ENCODE measurements around the gene PRICKLE3.
"Not testable (repeated sequence)": the region's sequence is repeated elsewhere in the genome, so short reads cannot be mapped to it uniquely, and the experiment has no call there.

PRICKLE3 gene

DNA sequence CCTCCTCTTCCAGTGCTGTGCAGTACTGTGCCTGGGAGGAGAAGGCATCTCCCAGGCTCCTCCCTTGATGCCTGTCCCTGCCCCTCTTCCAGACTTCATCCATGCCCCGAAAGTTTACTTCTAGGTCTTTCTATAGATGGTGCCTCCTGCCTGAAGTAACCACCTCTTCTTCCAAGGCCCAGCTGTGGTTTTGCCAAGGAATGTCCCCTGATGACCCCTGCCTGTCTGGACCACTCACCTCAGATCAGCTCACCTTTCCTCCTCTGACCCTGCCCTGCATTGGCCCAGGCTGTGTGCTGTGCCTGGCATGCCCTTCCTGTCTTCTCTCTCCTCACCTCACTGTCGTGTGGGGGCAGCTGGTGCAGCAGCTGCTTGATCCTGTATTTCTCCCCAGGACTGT is 6.8 kb downstream of the PRICKLE3 start:
- no peak for DNase-seq

- no peak for DNase-seq
These were observed 7.6 kb downstream of the PRICKLE3 start for GRCh38 chrX:49178537-49178936.

DNA sequence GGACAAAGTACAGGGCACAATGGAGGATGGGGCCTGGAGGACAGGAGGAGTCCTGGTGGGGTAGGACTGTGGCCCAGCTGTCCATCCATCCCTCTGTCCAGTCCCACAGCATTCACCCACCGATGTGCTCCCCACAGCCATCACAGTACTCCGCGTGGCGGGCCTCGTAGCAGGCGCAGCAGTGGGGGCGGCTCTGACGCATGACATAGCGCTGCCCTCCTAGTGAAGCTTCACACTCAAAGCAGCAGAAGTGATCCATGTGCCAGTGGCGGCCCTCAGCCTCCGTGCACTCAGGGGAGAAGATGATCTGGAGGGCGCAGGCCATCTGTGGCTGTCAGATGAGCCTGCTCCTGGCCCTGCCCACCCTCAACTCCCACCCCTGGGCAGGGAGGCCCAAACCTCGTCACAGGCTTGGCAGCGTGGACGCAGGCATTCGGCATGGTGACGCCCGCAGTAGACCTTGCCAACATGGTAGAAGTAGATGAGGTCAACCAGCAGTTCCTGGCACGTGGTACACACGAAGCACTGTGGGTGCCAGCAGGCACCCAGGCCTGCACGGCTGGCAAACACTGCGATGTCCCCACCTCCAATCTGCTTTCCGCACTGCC is 8.2 kb downstream of the PRICKLE3 start:
- no peak for DNase-seq

- no peak for DNase-seq
These were observed 8.8 kb downstream of the PRICKLE3 start for GRCh38 chrX:49177338-49177833.

- DNase-seq, result no peak
These were observed 9.5 kb downstream of the PRICKLE3 start for GRCh38 chrX:49176421-49177326.

GRCh38 chrX:49175435-49176274 is 10.5 kb downstream of the PRICKLE3 start:
- DNase-seq, result no peak

- DNase-seq, result no peak
These were observed 11.4 kb downstream of the PRICKLE3 start for GRCh38 chrX:49174723-49175122.

DNA sequence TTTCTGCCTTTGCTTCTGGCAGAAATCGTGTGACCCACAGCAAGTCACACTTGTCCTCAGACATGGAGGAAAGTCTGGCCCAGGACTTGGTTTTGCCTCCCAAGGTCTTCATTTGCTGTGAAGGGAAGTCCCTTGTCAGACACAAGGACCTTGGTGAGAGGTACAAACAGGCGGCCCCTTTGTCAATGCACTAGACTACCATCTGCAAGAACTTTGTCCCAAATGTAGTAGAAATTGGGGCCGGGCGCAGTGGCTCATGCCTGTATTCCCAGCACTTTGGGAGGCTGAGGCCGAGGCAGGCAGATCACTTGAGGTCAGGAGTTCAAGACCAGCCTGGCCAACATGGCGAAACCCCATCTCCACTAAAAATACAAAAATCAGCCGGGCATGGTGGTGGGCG is 12.6 kb downstream of the PRICKLE3 start:
- not testable (repeated sequence) for DNase-seq

DNA sequence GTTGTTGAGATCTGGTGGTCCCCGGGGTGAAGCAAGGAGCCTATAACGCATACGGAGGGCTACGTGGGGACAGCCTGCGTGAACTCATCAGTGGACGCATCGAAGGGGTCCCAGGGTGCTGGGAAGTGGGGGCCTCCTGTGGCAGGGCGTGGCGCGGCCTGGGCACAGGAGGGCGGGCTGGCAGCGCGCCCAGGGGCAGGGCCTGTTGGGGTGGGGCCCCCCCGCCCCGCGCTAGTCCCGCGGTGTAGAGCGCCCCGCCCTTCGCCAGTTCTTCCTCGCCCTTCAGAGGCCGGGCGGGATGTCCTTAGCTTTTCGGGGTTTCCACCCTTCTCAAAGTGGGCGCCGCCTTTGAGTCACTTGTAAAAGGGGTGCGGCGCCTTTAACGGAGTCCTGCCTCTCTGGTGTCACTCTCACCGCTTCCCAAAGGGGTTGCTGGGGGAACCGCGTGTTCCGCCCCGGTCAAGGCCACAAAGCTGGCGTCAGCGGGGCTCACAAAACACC is 13.8 kb downstream of the PRICKLE3 start:
- DNase-seq, result peak; percentile 10 to 31 (median 22)

DNA sequence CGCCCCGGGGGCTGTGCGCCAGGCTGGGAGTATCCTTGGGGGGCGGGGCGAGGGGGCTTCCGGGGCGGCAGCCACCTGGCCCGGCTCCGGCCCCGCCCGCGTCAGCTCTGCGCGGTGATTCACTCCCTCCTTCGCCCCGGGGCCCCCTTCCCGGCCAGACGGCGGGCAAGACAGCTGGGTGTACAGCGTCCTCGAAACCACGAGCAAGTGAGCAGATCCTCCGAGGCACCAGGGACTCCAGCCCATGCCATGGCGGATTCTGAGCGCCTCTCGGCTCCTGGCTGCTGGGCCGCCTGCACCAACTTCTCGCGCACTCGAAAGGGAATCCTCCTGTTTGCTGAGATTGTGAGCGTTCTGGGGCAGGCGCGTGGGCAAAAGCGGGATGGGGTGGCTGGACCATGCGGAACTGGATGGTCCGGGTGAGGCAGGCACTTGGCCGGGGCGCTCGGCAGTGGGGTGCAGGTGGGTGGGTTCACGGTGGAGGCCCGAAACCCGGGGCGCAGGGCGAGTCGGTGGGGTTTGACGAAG is 14.4 kb downstream of the PRICKLE3 start, which contains the start of gene PLP2:
Gene PLP2 (plus strand): TSS at position 147 of the 528 bp plus-strand sequence. CDS start 103 bp downstream, at position 250.
- DNase-seq, result peak; percentile 30 to 59 (median 37)

DNA sequence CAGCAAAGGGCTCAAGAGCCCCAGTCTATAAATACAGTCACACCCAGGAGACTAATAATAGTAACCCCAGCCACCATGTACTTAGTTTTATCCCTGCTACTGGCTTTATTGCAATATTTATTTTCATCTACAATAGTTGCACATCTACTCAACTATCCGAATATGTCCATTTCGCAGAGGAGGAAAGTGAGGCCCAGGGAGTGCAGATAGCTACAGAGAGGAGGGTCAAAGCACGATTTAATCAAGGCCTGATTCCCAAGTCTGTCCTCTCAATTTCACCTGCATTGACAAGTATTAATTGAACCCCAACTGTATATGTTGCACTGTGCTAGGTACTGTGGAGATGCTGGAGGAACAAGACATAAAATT is 18.4 kb downstream of the PRICKLE3 start:
- no peak for DNase-seq

- peak in 3 of 4 experiments; percentile 12 to 35 (median 27) for DNase-seq
These were observed 19.0 kb downstream of the PRICKLE3 start for GRCh38 chrX:49166914-49167739.

DNA sequence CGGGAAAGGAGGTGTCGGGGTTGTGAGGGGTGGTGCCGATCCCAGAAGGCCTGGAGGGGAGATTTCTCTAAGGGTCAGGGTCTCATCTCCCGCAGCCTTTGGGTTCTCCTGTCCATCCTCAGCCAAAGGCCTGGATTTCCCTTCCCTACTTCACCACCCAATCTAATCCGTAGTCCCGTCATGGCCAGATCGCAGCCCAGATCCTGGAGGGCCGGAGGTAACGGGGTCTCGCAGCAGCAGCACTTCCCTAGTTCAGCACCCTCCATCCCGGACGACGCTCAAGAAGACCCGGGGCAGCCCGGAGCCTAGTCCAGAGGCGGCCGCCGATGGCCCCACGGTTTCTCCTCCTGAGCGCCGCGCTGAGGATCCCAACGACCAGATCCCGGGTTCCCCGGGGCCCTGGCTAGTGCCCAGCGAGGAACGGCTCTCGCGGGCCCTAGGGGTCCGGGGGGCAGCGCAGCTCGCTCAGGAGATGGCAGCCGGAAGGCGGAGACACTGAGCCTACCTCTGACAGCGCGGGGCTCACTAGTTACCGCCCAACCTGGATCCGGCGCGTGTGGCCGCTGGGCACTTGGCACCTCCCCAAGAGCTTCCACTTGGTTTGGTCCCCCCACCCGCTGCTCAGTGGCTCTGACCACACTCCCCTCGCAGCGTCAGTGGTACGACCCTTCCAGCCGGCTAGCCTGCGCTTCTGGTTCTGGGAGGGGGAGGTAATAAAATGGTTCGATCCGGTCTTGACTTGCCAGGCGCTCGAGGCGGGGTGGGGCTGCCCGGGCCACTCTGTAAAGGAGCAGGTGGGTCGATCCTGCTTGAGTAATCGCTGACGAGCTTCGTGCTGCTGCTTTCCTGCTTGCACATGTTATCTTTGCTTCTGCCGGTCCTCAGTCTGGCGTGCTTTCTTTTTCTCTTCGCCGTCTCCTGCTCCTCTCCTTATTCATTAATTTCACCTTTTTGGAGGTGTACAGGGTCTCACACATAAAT is 20.0 kb downstream of the PRICKLE3 start:
- DNase-seq, result peak; percentile 25 to 61 (median 46)

DNA sequence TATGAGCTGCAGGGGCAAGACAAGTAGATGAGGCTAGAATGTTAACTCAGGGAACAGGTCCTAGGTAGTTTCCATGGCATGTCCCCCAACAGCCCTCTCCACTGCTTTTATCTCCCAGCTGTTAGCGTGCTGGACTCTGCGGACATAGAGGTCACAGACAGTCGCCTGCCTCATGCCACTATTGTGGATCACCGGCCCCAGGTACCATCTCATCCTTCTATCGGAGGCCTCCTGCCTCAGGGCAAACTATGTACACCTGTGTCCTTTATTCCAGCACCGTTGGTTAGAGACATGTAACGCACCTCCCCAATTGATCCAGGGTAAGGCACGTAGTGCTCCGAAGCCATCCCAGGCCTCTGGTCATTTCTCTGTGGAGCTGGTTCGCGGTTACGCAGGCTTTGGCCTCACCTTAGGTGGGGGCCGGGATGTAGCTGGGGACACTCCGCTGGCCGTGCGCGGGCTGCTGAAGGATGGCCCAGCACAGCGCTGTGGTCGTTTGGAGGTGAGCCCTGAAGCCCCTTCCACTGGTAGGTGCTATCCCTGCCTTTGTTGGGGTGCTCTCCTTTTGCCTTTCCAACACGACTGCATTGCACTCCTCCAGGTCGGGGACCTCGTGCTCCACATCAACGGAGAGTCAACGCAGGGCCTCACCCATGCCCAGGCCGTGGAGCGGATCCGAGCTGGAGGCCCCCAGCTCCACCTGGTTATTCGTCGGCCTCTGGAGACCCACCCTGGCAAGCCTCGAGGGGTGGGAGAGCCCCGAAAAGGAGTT is 21.4 kb downstream of the PRICKLE3 start:
- no peak for DNase-seq

DNA sequence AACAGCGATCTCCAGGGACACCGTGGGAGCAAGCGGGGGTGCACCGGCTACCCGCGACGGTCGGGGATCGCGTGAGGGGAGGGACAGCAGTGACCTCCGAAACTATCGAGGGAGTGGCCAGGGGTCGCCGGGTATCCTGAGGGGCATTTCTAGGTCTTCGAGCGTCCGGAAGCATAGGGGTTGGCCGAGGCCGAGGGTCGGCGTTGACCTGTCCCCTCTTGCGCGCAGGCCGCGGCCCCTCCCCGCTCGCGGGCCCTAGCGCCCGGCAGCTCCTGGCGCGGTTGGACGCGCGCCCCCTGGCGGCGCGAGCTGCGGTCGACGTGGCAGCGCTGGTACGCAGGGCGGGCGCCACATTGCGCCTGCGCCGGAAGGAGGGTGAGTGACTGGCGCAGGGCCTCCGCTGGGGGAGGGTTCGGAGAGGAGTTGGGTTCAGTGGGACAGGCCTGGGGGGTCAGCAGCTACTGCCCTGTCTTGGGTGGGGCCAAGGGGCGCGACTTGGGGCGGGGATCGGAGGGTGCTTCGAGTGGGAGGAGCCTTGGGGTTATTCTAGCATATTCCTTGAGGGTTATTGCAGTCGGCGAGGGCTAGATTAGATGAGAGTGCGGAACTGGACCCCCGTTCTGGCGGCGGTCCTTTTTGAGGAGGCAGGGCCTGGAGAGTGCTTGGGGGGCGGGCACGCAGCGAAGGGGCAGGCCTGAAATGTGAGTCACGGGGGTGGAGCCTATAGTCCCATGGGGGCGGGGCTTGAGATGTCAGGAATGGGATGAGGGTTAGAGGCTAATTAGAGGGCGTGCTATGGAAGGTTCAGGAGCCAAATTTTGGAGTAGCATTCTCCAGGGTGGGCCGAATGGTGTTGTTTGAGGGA is 22.4 kb downstream of the PRICKLE3 start:
- peak; percentile 44 to 68 (median 62) for DNase-seq

DNA sequence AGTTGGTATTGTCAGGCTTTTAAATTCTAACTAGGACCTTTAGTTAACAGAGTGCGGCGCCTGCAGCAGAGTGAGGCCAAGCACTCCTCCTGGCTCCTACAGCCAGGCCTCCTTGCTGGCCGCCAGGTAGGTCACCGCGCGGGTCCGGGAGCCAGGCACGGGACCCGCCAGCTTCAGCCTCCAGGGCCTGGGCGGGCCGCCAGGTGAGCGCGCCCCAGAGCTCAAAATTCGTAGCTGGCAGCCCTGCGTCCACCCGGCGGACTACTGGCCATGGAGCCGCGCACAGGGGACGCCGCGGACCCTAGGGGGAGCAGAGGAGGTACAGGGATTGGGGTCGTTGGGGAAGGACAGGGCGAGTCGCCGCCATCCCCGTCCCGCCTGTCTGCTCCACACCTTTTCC is 23.6 kb downstream of the PRICKLE3 start, which contains the start of gene MAGIX:
Gene MAGIX (plus strand): TSS at position 139 of the 400 bp plus-strand sequence. CDS start 132 bp downstream, at position 271.
- DNase-seq, result no peak

DNA sequence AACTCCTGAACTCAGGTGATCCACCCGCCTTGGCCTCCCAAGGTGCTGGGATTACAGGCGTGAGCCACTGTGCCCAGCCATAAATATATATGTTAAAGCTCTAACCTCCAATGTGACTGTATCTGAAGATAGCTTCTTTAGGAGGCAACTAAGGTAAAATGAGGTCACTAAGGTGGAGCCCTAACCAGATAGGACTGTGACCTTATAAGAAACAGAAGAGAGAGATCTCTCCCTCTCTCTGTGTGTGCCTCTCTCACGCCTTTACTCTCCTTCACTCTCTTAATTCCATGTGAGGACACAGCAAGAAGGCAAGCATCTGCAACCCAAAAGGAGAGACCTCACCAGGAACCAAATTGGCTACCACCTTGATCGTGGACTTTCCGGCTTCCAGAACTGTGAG is 24.5 kb downstream of the PRICKLE3 start:
- no peak for DNase-seq

DNA sequence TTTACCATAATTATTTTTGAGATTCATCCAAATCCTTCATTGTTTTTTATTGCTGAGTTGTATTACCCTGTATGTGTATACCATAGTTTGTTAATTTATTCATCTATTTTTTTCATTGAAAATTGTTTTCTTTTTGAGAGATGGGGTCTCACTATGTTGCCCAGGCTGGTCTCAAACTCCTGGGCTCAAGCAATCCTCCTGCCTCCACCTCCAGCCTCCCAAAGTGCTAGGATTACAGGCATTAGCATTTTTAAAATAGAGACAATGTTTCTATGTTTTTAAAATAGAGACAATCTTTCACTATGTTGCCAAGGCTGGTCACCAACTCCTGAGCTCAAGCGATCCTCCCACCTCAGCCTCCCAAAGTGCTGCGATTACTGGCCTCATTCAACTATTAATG is 25.3 kb downstream of the PRICKLE3 start:
- no peak for DNase-seq

Measured in activated CD4-positive, CD25-positive, alpha-beta regulatory T cell (primary cell).